Mucosa of descending colon (tissue), 3 donors: ENCODE data around the gene STXBP6. TPM values are rescaled to one million over a fixed set of nuclear protein-coding genes. Genes with fewer than 3 reads are reported as not detected.

Experiments used
- ATAC-seq: fragments of 200-7000 bp; cut with Tn5 transposase; one replicate; pipeline ENCODE4 v1.9.1; 2020; ENCODE audit warnings: mild to moderate bottlenecking, moderate library complexity
- DNase-seq, 3 donors: peaks; one replicate each; pipeline ENCODE4 v3.0.0-alpha.2; 2020
- H3K36me3 ChIP-seq: fragments of 200-600 bp; one replicate; pipeline ENCODE4 v1.8.0; 2021; ENCODE audit warnings: low read depth, mild to moderate bottlenecking
- H3K4me1 ChIP-seq: fragments of 200-600 bp; one replicate; pipeline ENCODE4 v1.8.0; 2021; ENCODE audit warnings: low read depth, mild to moderate bottlenecking
- H3K4me3 ChIP-seq: fragments of 200-600 bp; one replicate; pipeline ENCODE4 v1.8.0; 2021; ENCODE audit warnings: mild to moderate bottlenecking
- H3K9me3 ChIP-seq: fragments of 200-600 bp; one replicate; pipeline ENCODE4 v1.8.0; 2021; ENCODE audit warnings: mild to moderate bottlenecking
- intact Hi-C, 2 donors: fragments of 100-400 bp; cut with DNase I in 1 of 2; cut with micrococcal nuclease in 1 of 2; formaldehyde crosslinking; loops; one replicate each; pipeline versions ENCODE4 v1.11.0 to v1.11.1; 2022; cut with DNase I, micrococcal nuclease
- total RNA-seq, 3 donors: library from RNA; stranded (reverse); fragmentation: NEBNext Ultra II Directional in 2 of 3; extraction: Animal tissue kit (Norgen Biotek cat#: 25700) in 2 of 3; gene quantifications; one replicate each; pipeline versions ENCODE4 v1.2.1 to v1.2.4, GENCODE V29; 2021 to 2023
- TF ChIP-seq, protein P1 (sequence below): fragments of 200-600 bp; IDR thresholded peaks from one replicate; pipeline ENCODE4 v1.8.0; 2022; ENCODE audit warnings: antibody characterized with exemption, mild to moderate bottlenecking
- donor health status: DM: no; HTN: no; CAD: no; lungs with moderate emphysema.
- donor health status: DM: no; HTN: no; CAD: no.
- donor health status: DM: no; HTN: yes; CAD: no.

The STXBP6 gene
- total RNA-seq, 3 donors from 2014 or later: 10.9 to 25.9 (median 19.8) TPM

- DNase-seq (no peak), ATAC-seq (no peak)
- TF ChIP-seq, protein P1, sequence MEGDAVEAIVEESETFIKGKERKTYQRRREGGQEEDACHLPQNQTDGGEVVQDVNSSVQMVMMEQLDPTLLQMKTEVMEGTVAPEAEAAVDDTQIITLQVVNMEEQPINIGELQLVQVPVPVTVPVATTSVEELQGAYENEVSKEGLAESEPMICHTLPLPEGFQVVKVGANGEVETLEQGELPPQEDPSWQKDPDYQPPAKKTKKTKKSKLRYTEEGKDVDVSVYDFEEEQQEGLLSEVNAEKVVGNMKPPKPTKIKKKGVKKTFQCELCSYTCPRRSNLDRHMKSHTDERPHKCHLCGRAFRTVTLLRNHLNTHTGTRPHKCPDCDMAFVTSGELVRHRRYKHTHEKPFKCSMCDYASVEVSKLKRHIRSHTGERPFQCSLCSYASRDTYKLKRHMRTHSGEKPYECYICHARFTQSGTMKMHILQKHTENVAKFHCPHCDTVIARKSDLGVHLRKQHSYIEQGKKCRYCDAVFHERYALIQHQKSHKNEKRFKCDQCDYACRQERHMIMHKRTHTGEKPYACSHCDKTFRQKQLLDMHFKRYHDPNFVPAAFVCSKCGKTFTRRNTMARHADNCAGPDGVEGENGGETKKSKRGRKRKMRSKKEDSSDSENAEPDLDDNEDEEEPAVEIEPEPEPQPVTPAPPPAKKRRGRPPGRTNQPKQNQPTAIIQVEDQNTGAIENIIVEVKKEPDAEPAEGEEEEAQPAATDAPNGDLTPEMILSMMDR: no peak
- intact Hi-C loops: no loop called here
- Histone ChIP-seq H3K4me3 (no peak overlapping the region), H3K9me3 (no peaks in the 10 kb centered on the region), H3K4me1 (peaks cover 2% of the 10 kb centered on the region), H3K36me3 (no peaks in the 10 kb centered on the region)
Observed at GRCh38 chr14:24859559-24859958, 190.4 kb downstream of the STXBP6 start.

DNA sequence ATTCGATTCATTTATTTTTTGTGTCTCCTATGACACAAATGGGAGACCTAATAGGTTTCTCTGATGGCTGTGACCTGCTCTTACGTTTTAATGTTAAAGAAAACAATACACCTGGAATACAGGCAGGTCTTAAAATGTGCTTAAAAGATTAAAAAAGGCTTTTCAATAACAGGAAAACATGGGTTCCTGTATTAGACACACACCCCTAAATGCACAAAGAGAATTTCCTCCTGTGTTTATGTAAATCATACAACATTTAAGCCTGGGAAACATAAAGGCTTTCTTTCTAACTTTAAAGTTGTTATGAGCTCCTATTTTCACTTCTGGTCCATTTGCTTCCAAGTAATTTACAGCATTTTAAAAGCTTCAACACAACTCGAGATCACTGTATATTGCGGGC lies 191.3 kb downstream of the STXBP6 start:
- no peaks in the 10 kb centered on the region for H3K36me3 ChIP-seq
- TF ChIP-seq, protein P1: no peak
- H3K4me1 ChIP-seq: peaks cover 9% of the 10 kb centered on the region
- DNase-seq (no peak), ATAC-seq (no peak)
- H3K4me3 ChIP-seq: no peak overlapping the region
- no peaks in the 10 kb centered on the region for H3K9me3 ChIP-seq
- intact Hi-C loops: no loop called here

DNA sequence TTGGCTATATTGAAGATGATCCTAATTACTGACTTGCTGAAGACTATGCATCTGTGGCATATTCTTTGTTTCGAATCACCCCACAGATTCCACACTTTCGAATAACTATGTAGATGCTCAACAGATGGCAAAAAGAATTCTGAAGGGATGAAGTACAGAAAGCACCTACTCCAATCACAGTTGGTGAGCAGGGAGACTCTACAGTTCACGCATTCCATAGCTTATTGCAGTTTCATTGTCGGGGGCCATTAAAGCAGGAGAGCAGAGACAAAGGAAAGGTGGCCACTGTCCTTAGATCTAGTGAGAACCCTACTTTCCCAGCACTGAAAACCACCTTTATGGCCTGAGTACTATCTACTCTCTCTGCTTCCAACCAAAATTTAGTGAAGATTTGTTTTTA lies 191.9 kb downstream of the STXBP6 start:
- DNase-seq (no peak), ATAC-seq (no peak)
- Histone ChIP-seq H3K9me3 (no peaks in the 10 kb centered on the region), H3K4me1 (peaks cover 11% of the 10 kb centered on the region), H3K36me3 (no peaks in the 10 kb centered on the region), H3K4me3 (no peak overlapping the region)
- TF ChIP-seq, protein P1: no peak
- intact Hi-C loops: no loop called here

GRCh38 chr14:24857277-24857676 lies 192.7 kb downstream of the STXBP6 start:
- Histone ChIP-seq H3K9me3 (no peaks in the 10 kb centered on the region), H3K4me1 (peaks cover 14% of the 10 kb centered on the region), H3K36me3 (no peaks in the 10 kb centered on the region), H3K4me3 (no peak overlapping the region)
- ATAC-seq (no peak), DNase-seq (no peak)
- TF ChIP-seq, protein P1: no peak
- intact Hi-C loops: no loop called here

GRCh38 chr14:24853446-24853845 lies 196.5 kb downstream of the STXBP6 start:
- peak; percentile 78 for ATAC-seq
- peak in 1 of 3 donors; percentile 28 for DNase-seq
- intact Hi-C loops: no loop called here
- Histone ChIP-seq H3K9me3 (no peaks in the 10 kb centered on the region), H3K4me1 (peaks cover 16% of the 10 kb centered on the region), H3K36me3 (no peaks in the 10 kb centered on the region), H3K4me3 (no peak overlapping the region)
- TF ChIP-seq, protein P1: no peak
